HG03342 (cell line): ENCODE results near the gene LOXL4.

ENCODE experiments used
- ATAC-seq: cut with Tn5 transposase; IDR thresholded peaks from one replicate; pipeline ENCODE4 v1.9.1; 2021; ENCODE audit warnings: mild to moderate bottlenecking, moderate library complexity; ENCODE audit not compliant: unreplicated experiment

Gene LOXL4

GRCh38 chr10:98267894-98268693 is at the start of gene LOXL4:
TSS of gene LOXL4 (minus strand) at chr10:98268194. CDS start at chr10:98263019, 5,175 bp downstream.
- no peak for ATAC-seq

- no peak for ATAC-seq
Observed at GRCh38 chr10:98316661-98317060, 48.7 kb upstream of the LOXL4 start.

- no peak for ATAC-seq
Observed at GRCh38 chr10:98316170-98316569, 48.2 kb upstream of the LOXL4 start.

GRCh38 chr10:98314532-98315284 is 46.7 kb upstream of the LOXL4 start:
- no peak for ATAC-seq

GRCh38 chr10:98313598-98313997 is 45.6 kb upstream of the LOXL4 start:
- no peak for ATAC-seq

GRCh38 chr10:98312822-98313221 is 44.8 kb upstream of the LOXL4 start:
- ATAC-seq: no peak

- no peak for ATAC-seq
Observed at GRCh38 chr10:98312349-98312748, 44.4 kb upstream of the LOXL4 start.

GRCh38 chr10:98310701-98311100 is 42.7 kb upstream of the LOXL4 start:
- ATAC-seq: no peak

GRCh38 chr10:98309366-98310355 is 41.7 kb upstream of the LOXL4 start:
- no peak for ATAC-seq

GRCh38 chr10:98308669-98309365 is 40.8 kb upstream of the LOXL4 start:
- ATAC-seq: no peak

- no peak for ATAC-seq
Observed at GRCh38 chr10:98307916-98308541, 40.0 kb upstream of the LOXL4 start.

GRCh38 chr10:98306501-98306900 is 38.5 kb upstream of the LOXL4 start:
- ATAC-seq: no peak

GRCh38 chr10:98303569-98303968 is 35.6 kb upstream of the LOXL4 start:
- no peak for ATAC-seq

- no peak for ATAC-seq
Observed at GRCh38 chr10:98302741-98303365, 34.9 kb upstream of the LOXL4 start.

- ATAC-seq: no peak
Observed at GRCh38 chr10:98301664-98302319, 33.8 kb upstream of the LOXL4 start.

GRCh38 chr10:98300526-98301229 is 32.7 kb upstream of the LOXL4 start:
- no peak for ATAC-seq

GRCh38 chr10:98299341-98299740 is 31.3 kb upstream of the LOXL4 start:
- ATAC-seq: no peak

GRCh38 chr10:98296524-98296923 is 28.5 kb upstream of the LOXL4 start:
- no peak for ATAC-seq
